ENCODE results near the gene IGDCC3.

The IGDCC3 gene

DNA sequence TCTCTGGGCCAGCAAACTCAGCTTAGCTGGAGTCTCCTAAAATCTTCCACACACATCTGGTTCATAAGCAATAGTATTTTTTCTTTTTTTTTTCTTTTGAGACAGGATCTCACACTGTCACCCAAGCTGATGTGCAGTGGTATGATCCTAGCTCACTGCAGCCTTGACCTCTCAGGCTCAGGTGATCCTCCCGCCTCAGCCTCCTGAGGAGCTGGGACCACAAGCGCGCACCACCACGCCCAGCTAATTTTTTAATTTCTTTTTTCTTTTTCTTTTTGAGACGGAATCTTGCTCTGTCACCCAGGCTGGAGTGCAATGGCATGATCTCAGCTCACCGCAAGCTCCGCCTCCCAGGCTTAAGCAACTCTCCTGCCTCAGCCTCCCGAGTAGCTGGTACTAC is 39.0 kb downstream of the IGDCC3 start:
- no peaks in the 10 kb centered on the region for H3K9me3 ChIP-seq (ENCODE audit: insufficient read depth, low read length)
- H3K9ac ChIP-seq (ENCODE audit: insufficient read length, low read depth): no peak overlapping the region
- no peaks in the 10 kb centered on the region for H3K27me3 ChIP-seq (ENCODE audit: insufficient read depth, insufficient read length)
- DNase-seq (ENCODE audit: low read depth, low spot score): no peak
- H3K4me3 ChIP-seq (ENCODE audit: insufficient read length, low read depth): no peak overlapping the region
- peaks cover 19% of the 10 kb centered on the region for H3K36me3 ChIP-seq (ENCODE audit: insufficient read depth, insufficient read length, low read length)
- H3K4me1 ChIP-seq (ENCODE audit: insufficient read depth, insufficient read length): peaks cover 40% of the 10 kb centered on the region
- TF ChIP-seq SUZ12 (IDR thresholded peaks at IDR 0.05; ENCODE audit: extremely low read depth, insufficient read depth, insufficient read length) (no peak), YY1 (IDR thresholded peaks at IDR 0.05; ENCODE audit: insufficient read depth, insufficient read length) (no peak), ZNF274 (IDR thresholded peaks at IDR 0.05; ENCODE audit: low read depth, low read length) (no peak)

DNA sequence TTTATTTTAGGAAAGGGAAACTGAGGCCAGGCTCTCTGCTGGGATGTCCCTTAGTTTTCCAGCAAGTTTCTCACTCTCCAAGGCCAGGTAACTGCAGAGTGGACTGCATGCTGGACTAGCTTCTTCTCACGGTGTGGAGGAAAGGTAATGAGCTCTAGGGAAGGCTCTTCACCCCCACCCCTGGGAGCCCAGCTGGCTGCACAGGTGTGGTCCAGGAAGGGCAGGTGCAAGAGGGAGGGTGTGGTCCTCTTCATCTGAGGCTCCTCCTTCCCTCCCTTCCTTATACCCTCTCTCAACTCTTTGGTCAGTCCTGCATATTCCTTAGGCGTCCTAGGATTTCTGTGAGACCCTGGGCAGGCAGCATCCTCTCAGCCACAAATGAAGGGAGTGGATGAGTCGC is 39.4 kb downstream of the IGDCC3 start:
- TF ChIP-seq YY1 (IDR thresholded peaks at IDR 0.05; ENCODE audit: insufficient read depth, insufficient read length) (no peak), SUZ12 (IDR thresholded peaks at IDR 0.05; ENCODE audit: extremely low read depth, insufficient read depth, insufficient read length) (no peak), ZNF274 (IDR thresholded peaks at IDR 0.05; ENCODE audit: low read depth, low read length) (no peak)
- DNase-seq (ENCODE audit: low read depth, low spot score): no peak
- no peak overlapping the region for H3K9ac ChIP-seq (ENCODE audit: insufficient read length, low read depth)
- peaks cover 44% of the 10 kb centered on the region for H3K4me1 ChIP-seq (ENCODE audit: insufficient read depth, insufficient read length)
- H3K4me3 ChIP-seq (ENCODE audit: insufficient read length, low read depth): no peak overlapping the region
- H3K36me3 ChIP-seq (ENCODE audit: insufficient read depth, insufficient read length, low read length): peaks cover 18% of the 10 kb centered on the region
- H3K27me3 ChIP-seq (ENCODE audit: insufficient read depth, insufficient read length): no peaks in the 10 kb centered on the region
- H3K9me3 ChIP-seq (ENCODE audit: insufficient read depth, low read length): no peaks in the 10 kb centered on the region

DNA sequence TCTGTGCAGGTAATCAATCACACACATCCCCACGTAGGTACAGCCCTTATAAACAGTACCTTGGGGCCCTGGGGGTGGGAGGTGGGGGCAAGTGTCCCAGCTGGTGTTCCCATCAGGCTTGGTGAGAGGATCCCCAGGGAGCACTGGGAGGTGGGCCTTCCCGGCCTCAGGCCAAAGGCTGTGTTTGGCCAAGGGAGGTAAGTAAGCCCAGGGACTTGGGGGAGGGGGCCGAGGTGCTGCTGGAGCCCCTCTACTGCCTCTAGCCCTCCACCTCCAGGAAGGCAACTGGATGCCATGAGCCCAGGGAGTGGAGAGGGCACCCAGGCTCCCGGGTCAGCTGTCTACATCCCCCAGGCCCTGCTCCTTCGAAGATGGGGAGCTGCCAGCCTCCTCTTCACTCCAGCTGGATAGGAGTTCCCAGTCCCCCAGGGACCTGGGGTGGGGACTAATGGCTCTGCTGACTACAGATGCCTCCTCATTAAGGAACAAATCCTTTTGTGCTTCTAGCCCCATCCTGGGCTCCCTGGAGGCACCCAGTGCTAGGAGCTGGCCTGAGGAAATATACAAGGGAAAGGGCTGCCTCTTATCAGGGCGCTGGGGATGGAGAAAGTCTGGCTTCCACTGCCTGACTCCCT is 40.2 kb downstream of the IGDCC3 start:
- TF ChIP-seq ZNF274 (IDR thresholded peaks at IDR 0.05; ENCODE audit: low read depth, low read length) (no peak), YY1 (IDR thresholded peaks at IDR 0.05; ENCODE audit: insufficient read depth, insufficient read length) (no peak), SUZ12 (IDR thresholded peaks at IDR 0.05; ENCODE audit: extremely low read depth, insufficient read depth, insufficient read length) (no peak)
- H3K36me3 ChIP-seq (ENCODE audit: insufficient read depth, insufficient read length, low read length): peaks cover 26% of the 10 kb centered on the region
- no peak for DNase-seq (ENCODE audit: low read depth, low spot score)
- H3K4me1 ChIP-seq (ENCODE audit: insufficient read depth, insufficient read length): peaks cover 51% of the 10 kb centered on the region
- no peaks in the 10 kb centered on the region for H3K9me3 ChIP-seq (ENCODE audit: insufficient read depth, low read length)
- H3K4me3 ChIP-seq (ENCODE audit: insufficient read length, low read depth): no peak overlapping the region
- H3K9ac ChIP-seq (ENCODE audit: insufficient read length, low read depth): peak overlapping the region; percentile 5
- no peaks in the 10 kb centered on the region for H3K27me3 ChIP-seq (ENCODE audit: insufficient read depth, insufficient read length)

DNA sequence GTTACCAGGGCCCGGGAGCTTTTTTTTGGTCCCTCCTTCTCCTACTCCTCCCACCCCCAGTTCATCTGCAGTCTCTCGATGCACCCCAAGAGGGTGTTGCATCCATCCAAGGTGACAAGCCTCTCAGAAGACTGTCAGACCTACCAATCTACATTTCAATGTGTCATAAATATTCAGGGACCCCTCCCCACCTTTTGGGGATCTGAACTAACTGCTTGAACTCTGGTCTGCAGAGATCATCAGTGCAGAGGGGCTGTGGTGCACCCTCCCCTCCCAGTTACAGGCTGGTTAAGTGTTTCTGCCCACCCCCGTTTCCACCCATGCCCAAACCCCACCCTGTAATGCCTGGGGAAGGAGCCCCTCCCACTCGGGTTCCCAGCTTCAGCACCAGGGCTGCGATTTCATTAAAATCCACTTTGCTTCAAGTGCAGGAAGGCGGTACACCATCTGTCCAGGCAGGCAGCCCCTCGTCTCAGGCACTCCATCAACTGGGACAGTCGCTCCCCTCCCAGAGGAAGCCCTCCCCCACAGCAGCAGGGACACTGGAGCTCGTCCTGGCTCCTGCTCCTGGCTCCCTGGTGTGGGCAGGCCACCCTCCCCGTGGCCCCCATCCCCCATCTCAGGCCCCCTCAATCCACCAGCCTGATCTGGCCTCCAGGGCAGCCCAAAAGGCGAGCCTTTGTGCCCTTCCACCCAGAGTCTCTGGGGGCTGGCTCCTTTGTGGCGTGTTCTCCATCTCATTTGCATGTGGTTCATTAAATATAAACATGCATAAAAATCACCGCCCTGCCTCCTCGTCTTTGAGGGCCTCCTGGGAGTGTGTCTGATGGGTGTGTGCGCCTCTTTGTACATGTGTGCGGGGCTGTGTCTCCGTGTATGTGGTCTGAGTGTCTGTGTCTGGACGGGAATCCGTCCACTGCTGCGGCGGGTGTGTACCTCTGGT is 41.0 kb downstream of the IGDCC3 start:
- TF ChIP-seq ZNF274 (IDR thresholded peaks at IDR 0.05; ENCODE audit: low read depth, low read length) (no peak), YY1 (IDR thresholded peaks at IDR 0.05; ENCODE audit: insufficient read depth, insufficient read length) (no peak), SUZ12 (IDR thresholded peaks at IDR 0.05; ENCODE audit: extremely low read depth, insufficient read depth, insufficient read length) (no peak)
- Histone ChIP-seq H3K27me3 (ENCODE audit: insufficient read depth, insufficient read length) (no peaks in the 10 kb centered on the region), H3K4me3 (ENCODE audit: insufficient read length, low read depth) (no peak overlapping the region), H3K9ac (ENCODE audit: insufficient read length, low read depth) (peak overlapping the region; percentile 5), H3K9me3 (ENCODE audit: insufficient read depth, low read length) (no peaks in the 10 kb centered on the region), H3K4me1 (ENCODE audit: insufficient read depth, insufficient read length) (peaks cover 51% of the 10 kb centered on the region), H3K36me3 (ENCODE audit: insufficient read depth, insufficient read length, low read length) (peaks cover 33% of the 10 kb centered on the region)
- DNase-seq (ENCODE audit: low read depth, low spot score): no peak

DNA sequence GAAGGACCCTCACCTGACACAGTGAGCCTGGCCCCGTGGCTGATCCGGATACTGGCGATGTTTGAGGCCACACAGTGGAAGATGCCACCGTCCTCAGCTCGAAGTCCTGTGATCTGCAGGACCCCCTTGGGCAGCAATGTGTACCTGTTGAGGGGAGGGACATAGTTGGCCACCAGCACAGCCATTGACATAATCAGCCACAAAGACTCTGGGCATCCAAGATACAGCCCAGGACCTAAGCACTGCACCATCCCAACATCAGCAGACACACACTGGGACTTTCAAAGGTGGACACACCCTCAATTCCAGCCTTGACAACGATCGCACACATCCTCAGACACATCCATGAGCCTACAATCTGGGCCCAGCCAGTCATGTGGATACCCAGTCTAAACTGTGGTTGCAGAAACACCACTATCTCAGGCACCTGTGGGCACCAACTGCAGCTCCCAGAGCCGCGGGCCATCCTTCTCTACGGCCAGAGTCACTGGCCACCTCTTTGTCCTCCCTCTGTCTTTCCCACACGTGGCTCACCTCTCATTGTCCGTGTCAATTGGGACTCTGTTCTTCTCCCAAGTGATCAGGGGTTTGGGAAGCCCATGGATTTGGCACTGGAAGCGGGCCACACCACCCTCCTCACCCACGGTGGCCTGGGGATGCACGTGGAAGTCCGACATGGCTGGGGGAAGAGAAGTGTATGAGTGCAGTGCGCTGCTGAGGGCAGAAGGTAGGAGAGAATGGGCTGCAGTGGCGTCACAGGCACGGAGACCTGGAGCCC is 42.3 kb downstream of the IGDCC3 start:
- Histone ChIP-seq H3K9me3 (ENCODE audit: insufficient read depth, low read length) (no peaks in the 10 kb centered on the region), H3K4me1 (ENCODE audit: insufficient read depth, insufficient read length) (peaks cover 51% of the 10 kb centered on the region), H3K27me3 (ENCODE audit: insufficient read depth, insufficient read length) (no peaks in the 10 kb centered on the region), H3K36me3 (ENCODE audit: insufficient read depth, insufficient read length, low read length) (peaks cover 46% of the 10 kb centered on the region), H3K9ac (ENCODE audit: insufficient read length, low read depth) (no peak overlapping the region), H3K4me3 (ENCODE audit: insufficient read length, low read depth) (no peak overlapping the region)
- no peak for DNase-seq (ENCODE audit: low read depth, low spot score)
- TF ChIP-seq YY1 (IDR thresholded peaks at IDR 0.05; ENCODE audit: insufficient read depth, insufficient read length): no peak
- no peak for TF ChIP-seq SUZ12 (IDR thresholded peaks at IDR 0.05; ENCODE audit: extremely low read depth, insufficient read depth, insufficient read length)
- TF ChIP-seq ZNF274 (IDR thresholded peaks at IDR 0.05; ENCODE audit: low read depth, low read length): no peak

DNA sequence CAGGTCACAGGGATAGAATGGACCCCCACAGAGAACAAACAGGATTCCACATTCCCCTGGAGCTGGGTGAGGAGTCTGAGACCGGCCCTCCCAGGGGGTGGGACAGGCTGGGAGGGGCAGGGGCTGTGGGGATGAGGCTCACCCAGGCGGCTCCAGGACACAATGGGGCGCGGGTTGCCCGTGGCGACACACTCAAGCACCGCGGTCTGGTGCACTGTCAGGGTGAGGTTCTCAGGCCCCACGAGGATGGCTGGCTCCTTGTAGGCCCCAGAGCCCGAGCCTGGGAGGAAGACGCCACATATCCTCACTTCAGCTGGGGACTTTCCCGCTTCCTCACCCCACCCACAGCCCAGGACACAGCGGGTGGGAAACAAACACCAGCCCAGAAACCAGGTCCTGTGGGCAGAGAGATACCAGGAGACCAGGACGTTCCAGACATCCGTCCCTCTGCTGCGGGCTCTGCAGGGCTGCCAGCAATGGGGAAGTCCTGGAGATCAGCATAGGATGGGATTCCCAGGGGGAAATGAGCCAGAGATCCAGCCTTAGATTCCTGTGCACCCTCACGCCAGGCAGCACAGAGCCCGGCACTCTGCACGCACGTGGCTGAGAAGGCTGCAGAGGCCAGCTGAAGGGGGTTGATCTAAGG is 43.1 kb downstream of the IGDCC3 start:
- TF ChIP-seq ZNF274 (IDR thresholded peaks at IDR 0.05; ENCODE audit: low read depth, low read length): no peak
- TF ChIP-seq SUZ12 (IDR thresholded peaks at IDR 0.05; ENCODE audit: extremely low read depth, insufficient read depth, insufficient read length): no peak
- Histone ChIP-seq H3K9ac (ENCODE audit: insufficient read length, low read depth) (peak overlapping the region; percentile 50), H3K36me3 (ENCODE audit: insufficient read depth, insufficient read length, low read length) (peaks cover 54% of the 10 kb centered on the region), H3K27me3 (ENCODE audit: insufficient read depth, insufficient read length) (no peaks in the 10 kb centered on the region), H3K9me3 (ENCODE audit: insufficient read depth, low read length) (no peaks in the 10 kb centered on the region), H3K4me3 (ENCODE audit: insufficient read length, low read depth) (no peak overlapping the region), H3K4me1 (ENCODE audit: insufficient read depth, insufficient read length) (peaks cover 50% of the 10 kb centered on the region)
- DNase-seq (ENCODE audit: low read depth, low spot score): no peak
